IMR-90 (cell line): ENCODE data around the gene CGNL1. TPM values are rescaled to one million over a fixed set of nuclear protein-coding genes. Genes with fewer than 3 reads are reported as not detected.

Experiments used
- ATAC-seq: fragments of 200-7000 bp; cut with Tn5 transposase; 2 replicates; pipeline ENCODE4 v1.9.1; 2020; ENCODE audit warnings: low read depth, mild to moderate bottlenecking, moderate library complexity
- BruUV-seq: library from RNA; stranded (reverse); fragments of 400-500 nt; replicated peaks from 2 replicates; lab custom pipeline; 2021; lab: Mats Ljungman, UMichigan
- CTCF ChIA-PET: fragments of 300-600 bp; formaldehyde crosslinking; extraction: SDS; loops from one replicate; lab custom pipeline; 2021; ENCODE audit warnings: antibody characterized with exemption; lab: Yijun Ruan, JAX
- POLR2A ChIA-PET: fragments of 300-600 bp; sonication (Branson Sonifier 250); formaldehyde crosslinking; loops from one replicate; lab custom pipeline; 2022; ENCODE audit warnings: antibody characterized with exemption; ENCODE audit not compliant: unreplicated experiment; lab: Charles Lee
- DNase-seq: peaks from one replicate; pipeline ENCODE4 v3.0.0; 2013
- H2AFZ ChIP-seq: replicated peaks from 2 replicates; pipeline ENCODE3; 2013; ENCODE audit warnings: low read length, mild to moderate bottlenecking; ENCODE audit not compliant: poor library complexity
- H2AK5ac ChIP-seq: 2 replicates; pipeline ENCODE4 v1.6.1; 2013; ENCODE audit warnings: low read depth, low read length, inconsistent platforms
- H2AK9ac ChIP-seq: replicated peaks from 2 replicates; pipeline ENCODE3; 2013; ENCODE audit warnings: mild to moderate bottlenecking, low read depth, low read length, moderate library complexity; ENCODE audit not compliant: poor library complexity
- H2BK120ac ChIP-seq: 2 replicates; pipeline ENCODE4 v1.6.1; 2013; ENCODE audit warnings: low read depth, low read length, inconsistent platforms
- H2BK15ac ChIP-seq: 3 replicates; pipeline ENCODE4 v1.6.1; 2013; ENCODE audit warnings: low read depth, low read length, inconsistent platforms
- H2BK20ac ChIP-seq: 2 replicates; pipeline ENCODE4 v1.6.1; 2013; ENCODE audit warnings: low read depth, mild to moderate bottlenecking, inconsistent platforms, low read length, moderate library complexity
- H2BK5ac ChIP-seq: 2 replicates; pipeline ENCODE4 v1.6.1; 2013; ENCODE audit warnings: mild to moderate bottlenecking, low read depth, low read length, inconsistent platforms; ENCODE audit not compliant: poor library complexity, severe bottlenecking
- H3K14ac ChIP-seq: replicated peaks from 2 replicates; pipeline ENCODE4 v1.6.1; 2013; ENCODE audit warnings: low read depth, low read length, inconsistent platforms
- H3K18ac ChIP-seq: 2 replicates; pipeline ENCODE4 v1.6.1; 2013; ENCODE audit warnings: low read depth, low read length, control low read depth
- H3K23ac ChIP-seq: 2 replicates; pipeline ENCODE4 v1.6.1; 2013; ENCODE audit warnings: low read depth, low read length, inconsistent platforms
- H3K27ac ChIP-seq: 2 replicates; pipeline ENCODE4 v1.5.1; 2013; ENCODE audit warnings: mild to moderate bottlenecking, control low read depth, low read length; ENCODE audit not compliant: insufficient read depth
- H3K27me3 ChIP-seq: 2 replicates; pipeline ENCODE4 v1.6.1; 2013; ENCODE audit warnings: low read length; ENCODE audit not compliant: control insufficient read depth, insufficient read depth
- H3K36me3 ChIP-seq: 2 replicates; pipeline ENCODE4 v1.6.1; 2013; ENCODE audit warnings: low read length, mixed read lengths; ENCODE audit not compliant: control insufficient read depth, insufficient read depth
- H3K4ac ChIP-seq: 2 replicates; pipeline ENCODE4 v1.6.1; 2013; ENCODE audit warnings: low read depth, low read length, inconsistent platforms
- H3K4me1 ChIP-seq: 2 replicates; pipeline ENCODE4 v1.6.1; 2013; ENCODE audit warnings: low read length, mixed read lengths; ENCODE audit not compliant: control insufficient read depth, insufficient read depth
- H3K4me2 ChIP-seq: 2 replicates; pipeline ENCODE4 v1.6.1; 2013; ENCODE audit warnings: low read depth, mild to moderate bottlenecking, control low read depth, low read length, moderate library complexity
- H3K4me3 ChIP-seq: 2 replicates; pipeline ENCODE4 v1.5.1; 2013; ENCODE audit warnings: low read depth, mild to moderate bottlenecking, control low read depth, low read length, moderate library complexity; ENCODE audit not compliant: insufficient read depth
- H3K56ac ChIP-seq: 2 replicates; pipeline ENCODE4 v1.6.1; 2013; ENCODE audit warnings: low read length, inconsistent platforms; ENCODE audit not compliant: insufficient read depth; ENCODE audit errors: extremely low read depth
- H3K79me1 ChIP-seq, 2 experiments: 2 replicates each; pipeline ENCODE4 v1.6.1; 2013; ENCODE audit warnings: low read length in 2 of 2, inconsistent platforms in 1 of 2, low read depth in 1 of 2
- H3K9ac ChIP-seq: 2 replicates; pipeline ENCODE4 v1.6.1; 2013; ENCODE audit warnings: low read depth, low read length, control low read depth
- H3K9me1 ChIP-seq: 2 replicates; pipeline ENCODE4 v1.6.1; 2013; ENCODE audit warnings: low read length, inconsistent platforms; ENCODE audit not compliant: insufficient read depth
- H3K9me3 ChIP-seq: 2 replicates; pipeline ENCODE4 v1.6.1; 2013; ENCODE audit warnings: low read length; ENCODE audit not compliant: control insufficient read depth, insufficient read depth
- H4K20me1 ChIP-seq: 2 replicates; pipeline ENCODE4 v1.6.1; 2013; ENCODE audit warnings: low read length, inconsistent platforms; ENCODE audit not compliant: insufficient read depth
- H4K5ac ChIP-seq: 2 replicates; pipeline ENCODE4 v1.6.1; 2013; ENCODE audit warnings: mild to moderate bottlenecking, low read depth, low read length, control low read depth
- H4K8ac ChIP-seq, 2 experiments: 2 replicates each; pipeline ENCODE4 v1.6.1; 2013; ENCODE audit warnings: low read depth in 2 of 2, low read length in 2 of 2, control low read depth in 1 of 2, inconsistent platforms in 1 of 2
- H4K91ac ChIP-seq: 2 replicates; pipeline ENCODE4 v1.6.1; 2013; ENCODE audit warnings: low read depth, low read length, inconsistent platforms; ENCODE audit not compliant: insufficient read depth
- CHD1 ChIP-seq: IDR thresholded peaks from 2 replicates; pipeline ENCODE4 v1.6.1; 2012; ENCODE audit warnings: low read depth, low read length, improper control_type of control experiment
- WGBS, 2 experiments: methylation state at CpG; one replicate each; pipeline versions ENCODE4 v1.1.5 to v1.1.7; 2013; ENCODE audit warnings: missing lambda C conversion rate in 2 of 2; ENCODE audit not compliant: insufficient read length in 1 of 2; ENCODE audit errors: extremely low coverage in 2 of 2; 5-methylcytosine and 5-hydroxymethylcytosine counted together
- dilution Hi-C: fragments of 300-500 bp; cut with HindIII; formaldehyde crosslinking; loops from one replicate; pipeline ENCODE4 v1.14.3; 2018; ENCODE audit warnings: low sequenced_read_pairs; ENCODE audit not compliant: unreplicated experiment
- in situ Hi-C: fragments of 300-500 bp; cut with MboI; formaldehyde crosslinking; loops from 3 replicates; pipeline ENCODE4 v1.14.3; 2019; ENCODE audit warnings: low sequenced_read_pairs, inconsistent platforms, mixed read lengths
- intact Hi-C: fragments of 100-400 bp; cut with micrococcal nuclease; formaldehyde crosslinking; loops from 2 replicates; pipeline ENCODE4 v1.10.0; 2022
- polyA plus RNA-seq, 3 experiments: library from polyadenylated mRNA; depleted of rRNA; stranded (reverse); fragments of >200 nt; gene quantifications; 2 replicates each; pipeline ENCODE4 v1.2.3, GENCODE V29; 2012; ENCODE audit warnings: low replicate concordance in 1 of 3
- total RNA-seq: library from RNA; depleted of rRNA; stranded (reverse); fragments of >200 nt; gene quantifications from 2 replicates; pipeline ENCODE4 v1.2.3, GENCODE V29; 2012
- TF ChIP-seq, protein P1 (sequence below): conservative IDR thresholded peaks from 2 replicates; pipeline ENCODE4 v1.5.1; 2012; ENCODE audit warnings: mild to moderate bottlenecking, low read depth, low read length, improper control_type of control experiment

CGNL1 gene
- total and polyA plus RNA-seq, 2 of the 4 experiments (the other 2 are of a cell fraction), result 0.07 to 0.18 TPM

GRCh38 chr15:57554063-57554811 is 177.9 kb downstream of the CGNL1 start:
- ChIA-PET POLR2A (no interaction called here), CTCF (interaction anchor here (1.0 to 1.1 kb wide), 2 partner anchors 12 to 206 kb away, joined by 3 read pairs; no protein-coding TSS in a partner anchor)
- no peak overlapping the region for H4K91ac ChIP-seq
- H3K9ac ChIP-seq, result no peak overlapping the region
- no peaks in the 10 kb centered on the region for H3K79me1 ChIP-seq
- intact Hi-C loops (no loop called here), in situ Hi-C loops (no loop called here), dilution Hi-C loops (no loop called here)
- no peak overlapping the region for H3K14ac ChIP-seq
- H2AFZ ChIP-seq, result peak overlapping the region; percentile 62
- no peak overlapping the region for H3K4me3 ChIP-seq
- no peak overlapping the region for H3K27ac ChIP-seq
- WGBS, 2 experiments, result no CpG with 5 or more reads among the region's 10 CpGs
- H2AK9ac ChIP-seq, result no peak overlapping the region
- H2BK5ac ChIP-seq, result no peak overlapping the region
- peaks cover 15% of the 10 kb centered on the region for H3K9me1 ChIP-seq
- DNase-seq, result no peak
- H2AK5ac ChIP-seq, result no peak overlapping the region
- H4K20me1 ChIP-seq, result no peaks in the 10 kb centered on the region
- no peak for ATAC-seq
- H3K18ac ChIP-seq, result no peak overlapping the region
- H3K9me3 ChIP-seq, result no peaks in the 10 kb centered on the region; the same call in 1 of the 2 replicates
- H3K4me2 ChIP-seq, result no peak overlapping the region
- TF ChIP-seq CHD1, result no peak
- TF ChIP-seq, protein P1, sequence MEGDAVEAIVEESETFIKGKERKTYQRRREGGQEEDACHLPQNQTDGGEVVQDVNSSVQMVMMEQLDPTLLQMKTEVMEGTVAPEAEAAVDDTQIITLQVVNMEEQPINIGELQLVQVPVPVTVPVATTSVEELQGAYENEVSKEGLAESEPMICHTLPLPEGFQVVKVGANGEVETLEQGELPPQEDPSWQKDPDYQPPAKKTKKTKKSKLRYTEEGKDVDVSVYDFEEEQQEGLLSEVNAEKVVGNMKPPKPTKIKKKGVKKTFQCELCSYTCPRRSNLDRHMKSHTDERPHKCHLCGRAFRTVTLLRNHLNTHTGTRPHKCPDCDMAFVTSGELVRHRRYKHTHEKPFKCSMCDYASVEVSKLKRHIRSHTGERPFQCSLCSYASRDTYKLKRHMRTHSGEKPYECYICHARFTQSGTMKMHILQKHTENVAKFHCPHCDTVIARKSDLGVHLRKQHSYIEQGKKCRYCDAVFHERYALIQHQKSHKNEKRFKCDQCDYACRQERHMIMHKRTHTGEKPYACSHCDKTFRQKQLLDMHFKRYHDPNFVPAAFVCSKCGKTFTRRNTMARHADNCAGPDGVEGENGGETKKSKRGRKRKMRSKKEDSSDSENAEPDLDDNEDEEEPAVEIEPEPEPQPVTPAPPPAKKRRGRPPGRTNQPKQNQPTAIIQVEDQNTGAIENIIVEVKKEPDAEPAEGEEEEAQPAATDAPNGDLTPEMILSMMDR, result no peak
- BruUV-seq, result no TSS peak
- H3K23ac ChIP-seq, result no peak overlapping the region
- no peak overlapping the region for H4K5ac ChIP-seq
- no peak overlapping the region for H2BK15ac ChIP-seq
- no peak overlapping the region for H3K56ac ChIP-seq
- no peak overlapping the region for H2BK20ac ChIP-seq
- peaks cover 8% of the 10 kb centered on the region for H3K4me1 ChIP-seq
- H2BK120ac ChIP-seq, result no peak overlapping the region
- H3K36me3 ChIP-seq, result no peaks in the 10 kb centered on the region
- no peak overlapping the region for H4K8ac ChIP-seq
- no peak overlapping the region; the same call in 1 of the 2 replicates for H3K4ac ChIP-seq
- peaks cover 5% of the 10 kb centered on the region; the same call in 1 of the 2 replicates for H3K27me3 ChIP-seq
